ENCODE results near the gene RASSF4.

The RASSF4 gene

DNA sequence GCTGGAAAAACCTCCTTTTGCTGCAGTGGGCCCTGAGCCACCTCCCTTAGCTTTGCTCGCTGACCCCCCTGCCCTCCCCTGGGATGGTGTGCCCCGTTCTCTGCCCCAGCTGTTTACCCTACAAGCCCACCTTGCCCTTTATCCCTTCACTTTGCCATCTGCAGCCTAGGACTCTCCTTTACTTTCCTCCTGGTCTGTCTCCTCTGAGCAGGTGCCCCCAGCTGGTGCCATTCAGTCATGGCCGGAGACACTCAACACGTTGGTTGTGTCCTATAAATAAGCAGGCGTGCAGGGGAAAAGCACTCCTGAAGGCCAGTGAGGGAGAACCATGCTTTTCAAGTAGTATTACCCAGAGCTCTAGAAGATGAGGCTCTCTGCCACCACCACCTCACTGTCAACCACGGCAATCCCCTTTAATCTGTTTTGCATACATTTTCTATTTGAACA lies 6.1 kb downstream of the RASSF4 start:
- peaks cover 0 to 20% (median 0%) of the 10 kb centered on the region in 11 experiments; a peak in 4 of 22 replicates for H4K20me1 ChIP-seq
- H3K9me3 ChIP-seq (replicated peaks in 1 of 11): no peaks in the 10 kb centered on the region
- H3K36me3 ChIP-seq: peaks cover 0 to 65% (median 14%) of the 10 kb centered on the region in 11 experiments; a peak in 17 of 22 replicates
- H3K9ac ChIP-seq: peak overlapping the region in 7 of 11 experiments; percentile 28 to 92 (median 87); a peak in 12 of 22 replicates
- H3K4me1 ChIP-seq: peaks cover 86 to 99% (median 94%) of the 10 kb centered on the region in 10 experiments
- peak overlapping the region; percentile 96 to 100 (median 99) for H3K4me2 ChIP-seq
- H3K27me3 ChIP-seq: no peaks in the 10 kb centered on the region
- TF ChIP-seq Cebpa-rat (IDR thresholded peaks at IDR 0.05): no peak
- peak overlapping the region in 10 of 11 experiments; percentile 4 to 98 (median 93); a peak in 19 of 22 replicates for H3K27ac ChIP-seq
- H3K4me3 ChIP-seq: peak overlapping the region in 6 of 10 experiments; percentile 5 to 92 (median 90); a peak in 11 of 20 replicates

DNA sequence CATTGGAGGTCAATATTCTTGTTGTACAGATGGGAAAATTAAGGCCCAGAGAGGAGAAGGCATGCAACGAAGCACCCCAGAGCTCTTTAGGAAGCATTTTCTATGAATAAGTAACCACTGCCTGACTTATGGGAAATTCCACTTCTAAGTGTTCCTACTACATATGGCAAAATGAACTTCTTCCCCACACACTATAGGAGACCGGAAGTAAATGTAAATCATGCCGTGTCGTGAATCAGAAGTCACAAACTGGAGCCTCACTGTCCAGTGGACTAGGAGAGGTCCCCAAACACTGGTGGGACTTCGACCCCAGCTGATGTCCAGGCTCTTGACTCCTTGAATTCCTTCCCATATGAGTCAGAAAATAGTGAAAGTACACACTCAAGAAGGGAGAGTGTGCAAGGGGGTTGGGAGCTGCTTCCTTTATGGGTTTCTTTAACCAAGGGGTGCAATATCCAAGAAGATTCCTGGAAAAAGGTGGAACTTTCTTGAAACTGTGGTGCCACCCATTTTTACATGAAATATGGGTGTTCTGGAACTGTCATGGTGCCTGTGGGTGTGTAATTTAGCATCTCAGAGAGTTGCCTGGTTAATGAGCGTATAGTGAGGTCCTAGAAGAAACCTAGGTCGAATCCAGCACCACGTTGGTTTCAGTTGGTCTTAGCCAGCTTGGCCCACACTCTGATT lies 6.7 kb downstream of the RASSF4 start:
- peak overlapping the region in 6 of 10 experiments; percentile 5 to 92 (median 90); a peak in 10 of 20 replicates for H3K4me3 ChIP-seq
- H3K4me2 ChIP-seq: peak overlapping the region; percentile 96 to 100 (median 99)
- H3K4me1 ChIP-seq: peaks cover 81 to 99% (median 95%) of the 10 kb centered on the region in 10 experiments

DNA sequence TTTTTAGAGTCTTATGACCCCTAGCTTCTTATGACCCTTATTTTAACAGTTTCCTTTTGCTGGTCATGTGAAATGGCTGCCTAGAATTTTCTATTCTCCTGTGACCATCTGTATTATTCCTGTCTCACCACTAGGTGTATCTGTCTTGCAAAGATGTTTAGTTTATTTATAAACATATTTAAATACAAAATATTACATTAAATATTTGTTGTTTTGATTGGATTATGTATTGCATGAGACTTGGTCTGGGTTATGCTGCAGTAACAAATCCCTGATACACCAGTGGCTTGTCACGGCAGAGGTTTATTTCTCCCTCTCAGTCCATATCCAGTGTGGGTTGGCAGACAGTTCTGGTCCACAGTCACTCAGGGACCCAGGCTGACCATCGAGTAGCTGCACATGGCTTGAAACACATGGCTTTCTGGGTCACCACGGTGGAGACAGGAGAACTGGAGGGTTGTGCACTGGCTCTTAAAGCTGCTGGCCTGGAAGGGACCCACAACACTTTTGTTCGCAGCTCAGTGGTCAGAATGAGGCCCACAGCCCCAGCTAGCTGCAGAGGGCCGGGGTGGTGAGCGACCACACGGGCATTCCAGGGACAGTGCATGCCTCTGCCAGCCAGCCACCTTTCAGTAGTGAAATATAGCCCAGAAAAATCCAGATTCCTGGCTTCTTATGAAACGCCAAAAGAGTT lies 7.4 kb downstream of the RASSF4 start:
- TF ChIP-seq Cebpa-rat (IDR thresholded peaks at IDR 0.05): no peak
- Histone ChIP-seq H3K4me3 (peak overlapping the region in 7 of 10 experiments; percentile 18 to 92 (median 90); a peak in 11 of 20 replicates), H3K4me1 (peaks cover 74 to 99% (median 96%) of the 10 kb centered on the region in 10 experiments), H3K9me3 (replicated peaks in 1 of 11) (no peaks in the 10 kb centered on the region), H3K9ac (peak overlapping the region in 10 of 11 experiments; percentile 77 to 92 (median 87); a peak in 20 of 22 replicates), H3K27me3 (no peaks in the 10 kb centered on the region), H3K4me2 (peak overlapping the region; percentile 96 to 100 (median 99)), H3K36me3 (peaks cover 0 to 71% (median 27%) of the 10 kb centered on the region in 11 experiments; a peak in 18 of 22 replicates), H3K27ac (peak overlapping the region; percentile 80 to 98 (median 93)), H4K20me1 (peaks cover 0 to 14% (median 0%) of the 10 kb centered on the region in 11 experiments; a peak in 4 of 22 replicates)

More for the DNA sequence above, 6.7 kb downstream of the RASSF4 start:
- Histone ChIP-seq H3K27me3 (no peaks in the 10 kb centered on the region), H3K27ac (peak overlapping the region; percentile 26 to 98 (median 93); a peak in 20 of 22 replicates), H3K9ac (peak overlapping the region in 7 of 11 experiments; percentile 4 to 92 (median 87); a peak in 13 of 22 replicates), H3K9me3 (replicated peaks in 1 of 11) (no peaks in the 10 kb centered on the region), H3K36me3 (peaks cover 0 to 70% (median 20%) of the 10 kb centered on the region in 11 experiments; a peak in 17 of 22 replicates), H4K20me1 (peaks cover 0 to 18% (median 0%) of the 10 kb centered on the region in 11 experiments; a peak in 4 of 22 replicates)
- no peak for TF ChIP-seq Cebpa-rat (IDR thresholded peaks at IDR 0.05)

DNA sequence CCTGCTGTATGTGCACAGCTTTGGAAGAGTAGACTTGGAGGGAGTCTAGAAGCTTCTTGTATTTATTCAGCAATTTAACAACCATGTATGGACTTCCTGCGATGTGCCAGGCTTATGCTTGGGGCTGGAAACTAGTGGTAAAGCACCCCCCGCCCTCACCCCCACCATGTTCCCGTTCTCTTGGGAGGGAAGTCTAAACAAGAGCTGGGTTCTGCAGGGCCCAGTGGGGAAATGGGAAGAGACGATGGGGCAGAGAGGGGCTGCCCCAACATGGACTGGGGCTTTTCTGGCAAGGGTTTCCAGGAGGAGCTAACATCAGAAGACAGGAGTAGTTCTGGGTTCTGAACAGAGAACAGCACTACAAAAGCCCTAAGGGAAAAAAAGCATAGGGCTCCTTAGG lies 8.0 kb downstream of the RASSF4 start:
- H3K9ac ChIP-seq: peak overlapping the region; percentile 61 to 92 (median 87)
- TF ChIP-seq Cebpa-rat (IDR thresholded peaks at IDR 0.05): no peak
- H3K27me3 ChIP-seq: no peaks in the 10 kb centered on the region
- H3K27ac ChIP-seq: peak overlapping the region; percentile 80 to 98 (median 93)
- peaks cover 0 to 14% (median 0%) of the 10 kb centered on the region in 11 experiments; a peak in 4 of 22 replicates for H4K20me1 ChIP-seq
- peak overlapping the region in 8 of 10 experiments; percentile 9 to 92 (median 31); a peak in 14 of 20 replicates for H3K4me3 ChIP-seq
- peaks cover 74 to 99% (median 96%) of the 10 kb centered on the region in 10 experiments for H3K4me1 ChIP-seq
- no peaks in the 10 kb centered on the region for H3K9me3 ChIP-seq (replicated peaks in 1 of 11)
- H3K4me2 ChIP-seq: peak overlapping the region; percentile 96 to 100 (median 99)
- H3K36me3 ChIP-seq: peaks cover 0 to 71% (median 33%) of the 10 kb centered on the region in 11 experiments; a peak in 18 of 22 replicates

DNA sequence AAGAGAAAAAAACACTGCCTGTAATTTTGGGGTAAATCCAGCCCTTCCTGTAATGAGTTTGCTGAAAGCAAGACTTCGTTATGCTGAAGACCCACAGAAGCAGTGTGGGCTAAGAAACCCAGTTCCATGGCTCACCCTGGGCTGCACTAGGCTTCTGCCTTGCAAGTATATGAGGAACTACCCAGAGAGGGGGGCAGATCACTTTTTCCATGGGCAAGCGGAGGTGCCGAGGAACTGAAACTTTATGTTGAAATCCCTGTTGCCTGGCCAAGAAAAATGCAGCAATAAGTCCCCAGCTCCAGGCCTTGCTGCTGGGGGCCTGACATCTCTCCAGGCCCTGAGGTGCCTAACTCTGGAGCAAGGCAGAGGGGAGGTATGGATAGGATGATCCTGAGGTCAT lies 8.5 kb downstream of the RASSF4 start:
- Histone ChIP-seq H3K4me3 (peak overlapping the region in 6 of 10 experiments; percentile 32 to 92 (median 45); a peak in 11 of 20 replicates), H3K36me3 (peaks cover 0 to 71% (median 34%) of the 10 kb centered on the region in 11 experiments; a peak in 18 of 22 replicates), H3K9ac (peak overlapping the region; percentile 61 to 92 (median 87)), H3K9me3 (replicated peaks in 1 of 11) (no peaks in the 10 kb centered on the region), H3K27ac (peak overlapping the region; percentile 80 to 98 (median 93)), H3K27me3 (no peaks in the 10 kb centered on the region), H3K4me1 (peaks cover 74 to 99% (median 96%) of the 10 kb centered on the region in 10 experiments), H3K4me2 (peak overlapping the region; percentile 96 to 100 (median 99)), H4K20me1 (peaks cover 0 to 11% (median 0%) of the 10 kb centered on the region in 11 experiments; a peak in 4 of 22 replicates)
- TF ChIP-seq Cebpa-rat (IDR thresholded peaks at IDR 0.05): peak; percentile 91 to 98 (median 97); a peak in 21 of 22 replicates

DNA sequence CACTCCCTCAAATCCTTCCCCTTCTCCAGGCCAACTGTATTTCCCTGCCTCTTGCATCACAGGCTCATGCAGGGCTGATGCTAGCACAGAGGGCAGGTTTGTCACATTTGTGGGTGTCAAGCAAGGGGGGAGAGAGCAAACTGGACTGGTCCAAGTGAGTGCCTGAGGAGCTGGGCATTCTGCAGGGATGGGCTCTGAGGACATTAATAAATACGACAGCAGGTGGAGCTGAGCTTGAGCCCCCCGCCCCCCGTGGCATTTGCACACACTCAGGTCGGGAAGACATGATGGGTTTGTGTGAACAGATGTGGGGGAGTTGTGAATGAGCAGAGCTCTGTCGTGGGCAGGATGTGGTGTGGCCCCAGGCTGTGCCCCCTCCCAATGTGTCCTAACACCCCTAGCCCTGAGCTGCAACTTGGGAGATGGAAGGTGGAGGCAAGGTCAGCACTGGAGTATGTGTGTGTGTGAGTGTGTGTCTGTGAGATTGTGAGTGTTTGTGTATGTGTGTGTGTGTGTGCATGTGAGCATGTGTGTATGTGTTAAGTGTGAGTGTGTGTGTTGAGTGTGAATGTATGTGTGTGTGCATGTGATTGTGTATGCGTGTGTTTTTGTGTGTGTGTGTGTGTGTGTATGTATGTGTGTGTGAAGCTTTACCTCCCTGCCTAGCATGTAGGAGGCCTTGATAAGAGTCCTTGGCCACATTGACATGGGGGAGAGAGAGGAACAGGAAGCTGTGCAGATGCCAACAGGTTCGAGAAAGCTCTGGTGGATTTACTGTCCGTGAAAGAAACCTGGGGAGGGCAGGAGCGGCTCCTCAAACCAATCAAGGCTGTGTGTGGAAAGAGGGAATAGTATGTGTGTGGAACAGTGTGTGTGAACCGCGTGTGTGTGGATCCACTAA lies 9.1 kb downstream of the RASSF4 start:
- Histone ChIP-seq H3K9me3 (replicated peaks in 1 of 11) (no peaks in the 10 kb centered on the region), H3K9ac (peak overlapping the region; percentile 61 to 92 (median 87)), H3K4me3 (peak overlapping the region in 7 of 10 experiments; percentile 4 to 57 (median 37); a peak in 11 of 20 replicates), H3K36me3 (peaks cover 0 to 72% (median 34%) of the 10 kb centered on the region in 11 experiments; a peak in 18 of 22 replicates), H3K4me2 (peak overlapping the region; percentile 96 to 100 (median 99)), H3K27me3 (no peaks in the 10 kb centered on the region), H3K4me1 (peaks cover 74 to 99% (median 97%) of the 10 kb centered on the region in 10 experiments), H4K20me1 (peaks cover 0 to 8% (median 0%) of the 10 kb centered on the region in 11 experiments; a peak in 1 of 22 replicates), H3K27ac (peak overlapping the region; percentile 80 to 98 (median 93))
- TF ChIP-seq Cebpa-rat (IDR thresholded peaks at IDR 0.05): peak in 4 of 11 experiments; percentile 5 to 35 (median 20); a peak in 2 of 22 replicates

DNA sequence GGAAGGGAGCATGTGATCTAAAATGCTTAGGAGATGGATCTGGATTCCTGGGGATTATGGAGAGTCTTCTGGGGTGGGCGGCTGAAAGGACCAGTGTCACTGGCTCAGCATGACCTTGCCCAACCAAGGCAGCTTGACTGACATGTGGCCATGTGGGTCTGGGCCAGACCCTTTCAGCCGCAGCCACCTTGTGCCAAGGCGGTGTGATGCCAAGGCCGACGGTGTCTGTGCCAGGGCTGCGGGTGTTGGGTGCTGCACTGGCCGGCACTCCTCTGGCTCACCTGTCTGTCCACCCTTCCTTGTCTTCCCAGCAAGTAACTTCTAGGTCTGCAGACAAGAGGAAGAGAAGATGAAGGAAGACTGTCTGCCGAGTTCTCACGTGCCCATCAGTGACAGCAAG lies 10.3 kb downstream of the RASSF4 start:
- Histone ChIP-seq H3K27ac (peak overlapping the region; percentile 80 to 98 (median 93)), H3K4me1 (peaks cover 74 to 99% (median 97%) of the 10 kb centered on the region in 10 experiments)

More for the DNA sequence above, 10.3 kb downstream of the RASSF4 start:
- no peak for TF ChIP-seq Cebpa-rat (IDR thresholded peaks at IDR 0.05)
- Histone ChIP-seq H3K4me2 (peak overlapping the region in 9 of 11 experiments; percentile 98 to 100 (median 99); a peak in 16 of 22 replicates), H3K9me3 (replicated peaks in 1 of 11) (no peaks in the 10 kb centered on the region), H4K20me1 (peaks cover 0 to 8% (median 0%) of the 10 kb centered on the region in 11 experiments; a peak in 1 of 22 replicates), H3K36me3 (peaks cover 0 to 72% (median 34%) of the 10 kb centered on the region in 11 experiments; a peak in 18 of 22 replicates), H3K9ac (peak overlapping the region in 9 of 11 experiments; percentile 21 to 92 (median 87); a peak in 13 of 22 replicates), H3K27me3 (no peaks in the 10 kb centered on the region), H3K4me3 (peak overlapping the region in 4 of 10 experiments; percentile 24 to 37 (median 31); a peak in 3 of 20 replicates)

Data from BLaER1 treated with 17β-estradiol and CSF1 and Interleukin-3, amounts not matched to agents 10 nM and 100 nM (cell line).